Measurements from ENCODE around the gene CACNA1F.

CACNA1F gene

GRCh38 chrX:49212209-49212608, 20.9 kb downstream of the CACNA1F start:
- Histone ChIP-seq H3K27ac (replicated peaks) (no peak overlapping the region), H3K4me3 (replicated peaks; ENCODE audit: insufficient read depth, low read length) (no peak overlapping the region), H3K27me3 (ENCODE audit: insufficient read depth, poor library complexity, severe bottlenecking) (no peaks in the 10 kb centered on the region)
- no peak for DNase-seq (ENCODE audit: low read depth in 1 of 2, low spot score in 1 of 2)
- TF ChIP-seq CTCF (IDR thresholded peaks at IDR 0.05; ENCODE audit: insufficient read depth, low read length) (no peak), REST (IDR thresholded peaks at IDR 0.05; ENCODE audit: insufficient replicate concordance, low read depth) (no peak), POLR2AphosphoS5 (IDR thresholded peaks at IDR 0.05; ENCODE audit: low read depth) (no peak)

- DNase-seq (ENCODE audit: low read depth in 1 of 2, low spot score in 1 of 2), result no peak
- Histone ChIP-seq H3K27me3 (ENCODE audit: insufficient read depth, poor library complexity, severe bottlenecking) (no peaks in the 10 kb centered on the region), H3K27ac (replicated peaks) (no peak overlapping the region), H3K4me3 (replicated peaks; ENCODE audit: insufficient read depth, low read length) (no peak overlapping the region)
- no peak for TF ChIP-seq REST (IDR thresholded peaks at IDR 0.05; ENCODE audit: insufficient replicate concordance, low read depth)
- TF ChIP-seq CTCF (IDR thresholded peaks at IDR 0.05; ENCODE audit: insufficient read depth, low read length), result no peak
- no peak for TF ChIP-seq POLR2AphosphoS5 (IDR thresholded peaks at IDR 0.05; ENCODE audit: low read depth)
- no peak for TF ChIP-seq GABPA (IDR thresholded peaks at IDR 0.05; ENCODE audit: low read depth)
- no peak for TF ChIP-seq SPI1 (IDR thresholded peaks at IDR 0.05; ENCODE audit: borderline replicate concordance, low read depth)
These were observed 22.1 kb downstream of the CACNA1F start for GRCh38 chrX:49211074-49211473.

GRCh38 chrX:49210406-49210805, 22.7 kb downstream of the CACNA1F start:
- no peaks in the 10 kb centered on the region for H3K27me3 ChIP-seq (ENCODE audit: insufficient read depth, poor library complexity, severe bottlenecking)
- H3K4me3 ChIP-seq (replicated peaks; ENCODE audit: insufficient read depth, low read length), result no peak overlapping the region
- DNase-seq (ENCODE audit: low read depth in 1 of 2, low spot score in 1 of 2), result no peak
- no peak overlapping the region for H3K27ac ChIP-seq (replicated peaks)
- TF ChIP-seq GABPA (IDR thresholded peaks at IDR 0.05; ENCODE audit: low read depth) (no peak), SPI1 (IDR thresholded peaks at IDR 0.05; ENCODE audit: borderline replicate concordance, low read depth) (no peak), POLR2AphosphoS5 (IDR thresholded peaks at IDR 0.05; ENCODE audit: low read depth) (no peak), CTCF (IDR thresholded peaks at IDR 0.05; ENCODE audit: insufficient read depth, low read length) (no peak), REST (IDR thresholded peaks at IDR 0.05; ENCODE audit: insufficient replicate concordance, low read depth) (no peak)

All from HL-60 (cell line).